ENCODE measurements around the gene TP73.

Gene TP73

GRCh38 chr1:3731583-3732433 is 79.5 kb downstream of the TP73 start:
- in situ Hi-C loops (cut with HindIII; ENCODE audit: low sequenced_read_pairs), result no loop called here
- no peak overlapping the region for H3K4me3 ChIP-seq (ENCODE audit: low read depth, low read length)
- no peak for DNase-seq (ENCODE audit: low read depth)
- TF ChIP-seq CTCF (IDR thresholded peaks at IDR 0.05; ENCODE audit: low read depth, low read length, missing control alignments), result no peak

- no peak for TF ChIP-seq CTCF (IDR thresholded peaks at IDR 0.05; ENCODE audit: low read depth, low read length, missing control alignments)
- in situ Hi-C loops (cut with HindIII; ENCODE audit: low sequenced_read_pairs), result no loop called here
- DNase-seq (ENCODE audit: low read depth), result no peak
- H3K4me3 ChIP-seq (ENCODE audit: low read depth, low read length), result no peak overlapping the region
Observed at GRCh38 chr1:3732434-3733093, 80.2 kb downstream of the TP73 start.

GRCh38 chr1:3733094-3733882 is 81.0 kb downstream of the TP73 start:
- H3K4me3 ChIP-seq (ENCODE audit: low read depth, low read length), result no peak overlapping the region
- in situ Hi-C loops (cut with HindIII; ENCODE audit: low sequenced_read_pairs), result no loop called here
- no peak for TF ChIP-seq CTCF (IDR thresholded peaks at IDR 0.05; ENCODE audit: low read depth, low read length, missing control alignments)
- DNase-seq (ENCODE audit: low read depth), result no peak

- no peak for TF ChIP-seq CTCF (IDR thresholded peaks at IDR 0.05; ENCODE audit: low read depth, low read length, missing control alignments)
- in situ Hi-C loops (cut with HindIII; ENCODE audit: low sequenced_read_pairs), result no loop called here
- DNase-seq (ENCODE audit: low read depth), result no peak
- no peak overlapping the region for H3K4me3 ChIP-seq (ENCODE audit: low read depth, low read length)
Observed at GRCh38 chr1:3733883-3734589, 81.7 kb downstream of the TP73 start.

- DNase-seq (ENCODE audit: low read depth), result no peak
- no peak for TF ChIP-seq CTCF (IDR thresholded peaks at IDR 0.05; ENCODE audit: low read depth, low read length, missing control alignments)
- no peak overlapping the region for H3K4me3 ChIP-seq (ENCODE audit: low read depth, low read length)
- in situ Hi-C loops (cut with HindIII; ENCODE audit: low sequenced_read_pairs), result no loop called here
Observed at GRCh38 chr1:3734602-3735001, 82.3 kb downstream of the TP73 start.
